ENCODE measurements around the gene CCDC102B. TPM values are rescaled to one million over a fixed set of nuclear protein-coding genes. Genes with fewer than 3 reads are reported as not detected.

The CCDC102B gene
- total and polyA plus RNA-seq, 2 of the 8 experiments (the other 6 are each of a cell fraction or from before 2014, with no cell fraction given), result 0.80 to 1.1 TPM

DNA sequence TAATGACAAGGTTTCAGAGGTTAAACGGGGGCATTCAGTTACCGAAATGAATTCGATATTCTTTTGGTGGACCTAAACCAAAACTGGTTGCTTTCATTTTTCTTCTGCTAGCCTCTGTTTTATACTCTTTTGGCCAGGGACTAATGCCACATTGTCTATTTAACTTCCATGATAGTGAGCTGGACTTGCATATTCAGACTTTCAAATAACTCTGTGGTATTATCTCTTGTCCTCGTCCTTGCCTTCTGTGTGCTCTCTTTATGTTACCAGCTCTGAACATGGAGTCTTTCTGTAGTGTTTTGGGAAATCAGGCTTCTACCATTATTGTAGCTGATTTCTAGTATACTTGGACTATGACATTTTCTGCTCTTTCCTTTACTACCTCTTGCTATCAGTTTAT is 75.1 kb downstream of the CCDC102B start:
- Histone ChIP-seq H4K91ac (replicated peaks; ENCODE audit: insufficient read length, low read length) (no peak overlapping the region), H3K23ac (ENCODE audit: insufficient read length) (no peak overlapping the region), H3K27ac (ENCODE audit: low read depth, low read length) (no peak overlapping the region), H4K5ac (ENCODE audit: insufficient read length, low read depth, low read length) (no peak overlapping the region), H3K23me2 (ENCODE audit: low read depth, low read length) (no peaks in the 10 kb centered on the region), H3K79me1 (ENCODE audit: low read depth, low read length) (no peaks in the 10 kb centered on the region), H4K20me1 (replicated peaks in 1 of 2; ENCODE audit: control insufficient read depth in 1 of 2, insufficient read depth in 2 of 2, low read length in 2 of 2) (no peaks in the 10 kb centered on the region), H3K18ac (ENCODE audit: extremely low read depth, low read length) (no peak overlapping the region), H3K9me3 (ENCODE audit: insufficient read depth in 2 of 2, low read depth in 1 of 2, low read length in 1 of 2) (no peaks in the 10 kb centered on the region), H2BK120ac (replicated peaks; ENCODE audit: low read depth, low read length) (no peak overlapping the region), H3K79me2 (ENCODE audit: control insufficient read depth in 1 of 2, insufficient read depth in 2 of 2, low read length in 2 of 2) (no peaks in the 10 kb centered on the region), H3K36me3 (ENCODE audit: control insufficient read depth in 2 of 4, insufficient read depth in 4 of 4, low read length in 3 of 4) (no peaks in the 10 kb centered on the region), H3K14ac (ENCODE audit: insufficient read length) (no peak overlapping the region), H3K4me3 (ENCODE audit: extremely low read depth in 1 of 4, insufficient read depth in 2 of 4, low read depth in 3 of 4, low read length in 4 of 4) (no peak overlapping the region), H3K9ac (replicated peaks in 1 of 4; ENCODE audit: extremely low read depth in 1 of 4, low read depth in 3 of 4, low read length in 3 of 4) (no peak overlapping the region), H2AFZ (ENCODE audit: low read length) (no peak overlapping the region), H3K27me3 (replicated peaks in 1 of 4; ENCODE audit: control insufficient read depth in 3 of 4, extremely low read depth in 1 of 4, insufficient read depth in 3 of 4, low read length in 3 of 4) (no peaks in the 10 kb centered on the region), H2BK20ac (ENCODE audit: low read length) (no peak overlapping the region), H4K8ac (ENCODE audit: extremely low read depth, insufficient read depth, low read length) (no peak overlapping the region), H2BK12ac (ENCODE audit: low read depth, low read length) (no peak overlapping the region), H3K4me1 (replicated peaks in 1 of 4; ENCODE audit: control insufficient read depth in 3 of 4, insufficient read depth in 4 of 4, low read length in 3 of 4) (no peaks in the 10 kb centered on the region), H3K56ac (replicated peaks; ENCODE audit: insufficient read length, low read depth, low read length) (no peak overlapping the region), H3K4me2 (ENCODE audit: insufficient read depth in 1 of 2, low read depth in 2 of 2, low read length in 2 of 2) (no peak overlapping the region), H2BK15ac (ENCODE audit: low read length) (no peak overlapping the region), H2AK5ac (ENCODE audit: low read depth, low read length) (no peak overlapping the region), H3K4ac (replicated peaks; ENCODE audit: insufficient read length, low read depth, low read length) (no peak overlapping the region), H2BK5ac (ENCODE audit: low read depth, low read length) (no peak overlapping the region)
- no peak for DNase-seq (ENCODE audit: low read depth in 1 of 2, low spot score in 2 of 2)
- CTCF ChIA-PET (ENCODE audit: partially characterized antibody), result no interaction called here
- FAIRE-seq, result no peak
- POLR2A ChIA-PET (ENCODE audit: partially characterized antibody), result no interaction called here
- WGBS, 2 experiments (ENCODE audit: extremely low coverage in 1 of 2, insufficient coverage in 1 of 2, insufficient read length in 1 of 2, insufficient replicate concordance in 2 of 2, low coverage in 1 of 2, low lambda C conversion rate in 2 of 2, missing lambda C conversion rate in 1 of 2), result 86% methylated on average over 4 of the region's 4 CpGs; no CpG with 5 or more reads in 1 of the 2 experiments
- TF ChIP-seq RBBP5 (IDR thresholded peaks at IDR 0.05; ENCODE audit: borderline replicate concordance, low read depth, low read length), result no peak
- no peak for TF ChIP-seq RFX5 (IDR thresholded peaks at IDR 0.05; ENCODE audit: borderline replicate concordance, low read depth, low read length)
- no peak for TF ChIP-seq SAP30 (IDR thresholded peaks at IDR 0.05; ENCODE audit: insufficient read depth, insufficient replicate concordance, low read length)
- TF ChIP-seq YY1 (IDR thresholded peaks at IDR 0.05; ENCODE audit: low read depth, low read length), result no peak
- TF ChIP-seq POU5F1 (IDR thresholded peaks at IDR 0.05; ENCODE audit: low read depth, low read length), result no peak
- TF ChIP-seq EP300 (IDR thresholded peaks at IDR 0.05; ENCODE audit: borderline replicate concordance in 1 of 2, low read depth in 2 of 2, low read length in 2 of 2), result no peak
- TF ChIP-seq KDM4A (IDR thresholded peaks at IDR 0.05; ENCODE audit: low read depth, low read length, severe bottlenecking), result no peak
- TF ChIP-seq BRCA1 (IDR thresholded peaks at IDR 0.05; ENCODE audit: low read depth, low read length), result no peak
